Right lobe of liver (tissue), 4 donors: Measurements from ENCODE around the gene IFI44.

Experiments
- CTCF ChIP-seq, 4 donors: fragments of 200-600 bp in 3 of 4; fragments of 450-650 bp in 1 of 4; IDR thresholded peaks; one replicate each; pipeline versions ENCODE4 v1.5.1 to v1.8.0; 2016 to 2022; ENCODE audit warnings: antibody characterized with exemption in 4 of 4, mild to moderate bottlenecking in 2 of 4
- POLR2A ChIP-seq: fragments of 450-650 bp; IDR thresholded peaks from one replicate; pipeline ENCODE4 v1.6.1; 2017; ENCODE audit warnings: antibody characterized with exemption, mild to moderate bottlenecking
- donor health status: DM: no; HTN: no; CAD: no.
- donor health status: DM: no; HTN: no; CAD: no.
- donor health status: DM: no; HTN: yes; CAD: no.

- TF ChIP-seq CTCF (IDR thresholded peaks at IDR 0.05) (no peak), POLR2A (no peak)
Observed at GRCh38 chr1:78676993-78677392, 27.4 kb downstream of the IFI44 start.
